Right atrium auricular region (tissue), 2 donors: ENCODE results near the gene CSMD2. TPM values are rescaled to one million over a fixed set of nuclear protein-coding genes. Genes with fewer than 3 reads are reported as not detected.

ENCODE experiments used
- DNase-seq: peaks from one replicate; pipeline ENCODE4 v3.0.0-alpha.2; 2019; ENCODE audit warnings: low spot score
- H3K27ac ChIP-seq, 2 donors: fragments of 200-600 bp; sonication (generic); 1 replicate in 1 of 2; 2 replicates in 1 of 2; pipeline ENCODE4 v1.5.1; 2016 to 2019
- H3K27me3 ChIP-seq, 2 donors: fragments of 200-600 bp; sonication (generic); one replicate each; pipeline versions ENCODE4 v1.5.1 to v1.6.0; 2017 to 2019
- H3K36me3 ChIP-seq: fragments of 200-600 bp; sonication (generic); one replicate; pipeline ENCODE4 v1.5.1; 2016
- H3K4me1 ChIP-seq, 2 donors: fragments of 200-600 bp; sonication (generic); one replicate each; pipeline versions ENCODE4 v1.5.1 to v1.6.0; 2017 to 2019
- H3K4me3 ChIP-seq, 2 donors: fragments of 200-600 bp; sonication (generic); 1 replicate in 1 of 2; 2 replicates in 1 of 2; pipeline ENCODE4 v1.5.1; 2017 to 2019; ENCODE audit warnings: mild to moderate bottlenecking in 1 of 2, moderate library complexity in 1 of 2
- H3K9me3 ChIP-seq, 2 donors: fragments of 200-600 bp; sonication (generic); one replicate each; pipeline ENCODE4 v1.5.1; 2019
- total RNA-seq, 2 donors: library from RNA; depleted of rRNA; stranded (reverse); fragments of >200 nt; gene quantifications; one replicate each; pipeline ENCODE4 v1.1.0, GENCODE V29; 2016
- TF ChIP-seq, protein P1 (sequence below), 2 donors: fragments of 200-600 bp; sonication (generic); IDR thresholded peaks; one replicate each; pipeline ENCODE4 v1.5.1; 2019; ENCODE audit warnings: antibody characterized with exemption in 2 of 2

Gene CSMD2
- total RNA-seq, 2 donors from 2014 or later, result 0.39 to 0.44 TPM

DNA sequence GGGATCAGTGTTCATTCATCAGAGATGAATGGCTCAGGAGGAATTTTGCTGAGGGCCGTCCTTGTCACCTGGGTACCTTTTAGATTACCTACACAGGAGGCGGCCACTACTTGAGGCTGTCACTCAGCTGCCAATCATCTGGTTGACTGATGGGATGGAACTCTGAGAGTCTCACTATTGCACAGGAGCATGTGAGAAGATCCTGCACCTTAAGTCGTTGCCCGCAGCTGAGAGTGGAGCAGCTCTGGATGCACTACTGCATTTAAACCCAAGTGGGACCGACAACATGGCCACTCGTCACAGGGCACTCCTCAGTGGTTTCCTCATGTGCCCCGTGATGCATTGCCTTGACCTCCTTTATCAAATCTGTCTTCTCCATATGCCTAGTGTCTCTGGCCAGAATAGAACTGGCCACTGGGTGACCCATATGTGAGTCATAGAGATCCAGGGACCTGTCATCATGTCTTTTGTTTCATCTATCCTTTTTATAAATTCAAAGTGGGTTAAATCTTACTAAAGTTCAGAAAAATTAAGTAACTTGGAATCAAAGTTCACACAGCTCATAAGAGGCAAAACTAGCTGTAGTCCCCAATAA lies 527.1 kb downstream of the CSMD2 start:
- no peaks in the 10 kb centered on the region for H3K36me3 ChIP-seq
- H3K4me1 ChIP-seq, result peaks cover 0 to 10% of the 10 kb centered on the region in 2 donors
- H3K27me3 ChIP-seq, result no peaks in the 10 kb centered on the region
- H3K4me3 ChIP-seq, result no peak overlapping the region
- DNase-seq, result no peak
- TF ChIP-seq, protein P1, sequence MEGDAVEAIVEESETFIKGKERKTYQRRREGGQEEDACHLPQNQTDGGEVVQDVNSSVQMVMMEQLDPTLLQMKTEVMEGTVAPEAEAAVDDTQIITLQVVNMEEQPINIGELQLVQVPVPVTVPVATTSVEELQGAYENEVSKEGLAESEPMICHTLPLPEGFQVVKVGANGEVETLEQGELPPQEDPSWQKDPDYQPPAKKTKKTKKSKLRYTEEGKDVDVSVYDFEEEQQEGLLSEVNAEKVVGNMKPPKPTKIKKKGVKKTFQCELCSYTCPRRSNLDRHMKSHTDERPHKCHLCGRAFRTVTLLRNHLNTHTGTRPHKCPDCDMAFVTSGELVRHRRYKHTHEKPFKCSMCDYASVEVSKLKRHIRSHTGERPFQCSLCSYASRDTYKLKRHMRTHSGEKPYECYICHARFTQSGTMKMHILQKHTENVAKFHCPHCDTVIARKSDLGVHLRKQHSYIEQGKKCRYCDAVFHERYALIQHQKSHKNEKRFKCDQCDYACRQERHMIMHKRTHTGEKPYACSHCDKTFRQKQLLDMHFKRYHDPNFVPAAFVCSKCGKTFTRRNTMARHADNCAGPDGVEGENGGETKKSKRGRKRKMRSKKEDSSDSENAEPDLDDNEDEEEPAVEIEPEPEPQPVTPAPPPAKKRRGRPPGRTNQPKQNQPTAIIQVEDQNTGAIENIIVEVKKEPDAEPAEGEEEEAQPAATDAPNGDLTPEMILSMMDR (IDR thresholded peaks at IDR 0.05), result no peak
- no peaks in the 10 kb centered on the region for H3K9me3 ChIP-seq
- no peak overlapping the region for H3K27ac ChIP-seq

DNA sequence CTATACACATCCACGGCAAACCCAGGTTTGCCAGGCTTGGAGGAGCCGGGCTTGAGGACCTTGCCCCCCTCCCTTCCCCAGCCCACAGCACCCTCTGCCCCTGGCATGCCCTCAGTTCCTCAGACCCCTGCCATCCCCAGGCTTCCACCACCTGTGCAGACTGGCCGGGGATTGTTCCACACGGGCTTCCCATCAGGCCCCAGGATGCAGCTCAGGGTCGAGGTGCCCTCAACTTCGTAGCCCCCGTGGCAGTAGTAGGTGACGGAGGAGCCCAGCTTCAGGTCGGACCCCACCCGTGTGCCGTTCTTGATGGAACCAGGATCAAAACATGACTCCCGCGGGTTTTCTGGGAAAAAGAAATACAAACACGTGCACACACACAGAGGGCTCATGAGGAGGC lies 528.8 kb downstream of the CSMD2 start:
- Histone ChIP-seq H3K4me3 (no peak overlapping the region), H3K27ac (no peak overlapping the region), H3K36me3 (no peaks in the 10 kb centered on the region), H3K9me3 (no peaks in the 10 kb centered on the region), H3K4me1 (peaks cover 0 to 10% of the 10 kb centered on the region in 2 donors), H3K27me3 (no peaks in the 10 kb centered on the region)
- TF ChIP-seq, protein P1 (IDR thresholded peaks at IDR 0.05), result no peak
- no peak for DNase-seq

DNA sequence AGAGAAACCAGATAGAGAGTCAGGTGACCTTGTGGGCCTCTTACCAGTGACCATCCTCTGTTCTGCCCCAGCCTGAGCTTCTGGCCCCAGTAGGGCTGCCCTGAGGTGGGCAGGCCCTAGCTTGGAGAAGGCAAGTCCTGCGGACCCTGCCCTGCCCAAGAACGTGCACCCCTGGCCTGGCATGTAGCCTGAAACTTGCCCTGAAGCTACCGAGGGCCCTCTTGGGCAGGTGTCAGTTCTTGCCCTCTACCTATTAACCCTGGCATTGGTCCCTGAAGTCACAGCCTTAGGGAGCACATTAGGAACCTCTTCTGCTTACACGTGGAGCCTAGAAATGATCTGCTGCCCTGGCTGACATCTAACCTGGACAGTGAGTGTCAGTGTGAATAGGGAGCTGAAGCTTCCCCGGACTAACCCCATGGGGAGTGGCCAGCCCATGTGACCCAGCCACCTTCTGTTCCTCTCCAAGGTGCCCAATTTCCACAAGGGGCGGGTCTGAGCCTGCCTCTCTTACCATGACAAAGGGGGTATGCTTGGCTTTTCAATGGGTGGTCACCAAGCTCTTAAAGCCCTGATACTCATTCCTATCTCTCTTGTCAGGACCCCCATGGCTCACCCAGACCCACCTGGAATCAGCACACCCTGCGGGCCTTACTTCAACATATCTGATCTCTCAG lies 529.6 kb downstream of the CSMD2 start:
- H3K9me3 ChIP-seq, result no peaks in the 10 kb centered on the region
- H3K27ac ChIP-seq, result no peak overlapping the region
- no peak overlapping the region for H3K4me3 ChIP-seq
- H3K4me1 ChIP-seq, result peaks cover 0 to 10% of the 10 kb centered on the region in 2 donors
- TF ChIP-seq, protein P1 (IDR thresholded peaks at IDR 0.05), result no peak
- no peaks in the 10 kb centered on the region for H3K27me3 ChIP-seq
- no peaks in the 10 kb centered on the region for H3K36me3 ChIP-seq
- no peak for DNase-seq

DNA sequence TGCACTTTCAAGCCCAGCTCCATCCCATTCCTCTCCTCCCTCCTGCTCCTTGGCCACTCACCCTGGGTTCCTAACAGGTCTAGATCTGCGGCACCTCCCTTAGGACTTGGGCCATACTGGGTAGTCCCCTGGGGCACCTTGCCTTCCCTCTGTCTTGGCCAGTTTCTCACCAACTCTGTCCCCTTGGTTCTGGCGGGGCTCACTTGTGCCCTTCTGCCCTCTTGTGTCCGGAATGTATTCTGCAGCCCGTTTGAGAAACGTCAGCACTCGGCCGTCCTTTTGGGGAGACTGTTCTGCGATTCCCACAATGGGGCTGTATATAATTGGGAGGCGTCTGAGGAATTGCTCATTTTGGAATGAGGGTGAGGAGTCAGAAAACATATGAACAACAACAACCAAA lies 530.2 kb downstream of the CSMD2 start:
- TF ChIP-seq, protein P1 (IDR thresholded peaks at IDR 0.05), result peak; percentile 37 to 77
- DNase-seq, result no peak

DNA sequence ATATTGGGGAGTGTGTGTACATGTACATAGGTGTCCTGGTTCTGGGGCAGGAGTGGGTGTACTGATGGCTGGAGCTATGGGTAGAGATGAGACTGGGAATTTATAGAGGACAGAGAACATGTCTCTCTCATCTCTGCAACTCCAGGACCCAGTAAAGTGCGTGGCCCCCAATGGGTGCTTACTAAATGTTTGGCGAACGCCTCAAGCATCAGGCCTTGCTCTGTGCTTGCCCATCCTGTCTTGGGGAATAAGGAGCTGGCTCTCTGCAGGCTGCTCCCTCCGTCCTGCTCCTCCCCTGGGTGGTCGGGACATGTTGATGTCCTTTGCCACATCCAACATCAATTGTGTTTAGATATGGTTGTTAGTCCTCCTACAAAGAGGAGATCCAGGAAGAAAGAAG lies 530.9 kb downstream of the CSMD2 start:
- H3K27ac ChIP-seq, result no peak overlapping the region
- no peaks in the 10 kb centered on the region for H3K9me3 ChIP-seq
- H3K4me1 ChIP-seq, result peaks cover 0 to 10% of the 10 kb centered on the region in 2 donors
- no peaks in the 10 kb centered on the region for H3K36me3 ChIP-seq
- TF ChIP-seq, protein P1 (IDR thresholded peaks at IDR 0.05), result no peak
- DNase-seq, result no peak
- H3K4me3 ChIP-seq, result no peak overlapping the region
- no peaks in the 10 kb centered on the region for H3K27me3 ChIP-seq

More for the DNA sequence above, 530.2 kb downstream of the CSMD2 start:
- Histone ChIP-seq H3K27ac (no peak overlapping the region), H3K4me1 (peaks cover 0 to 10% of the 10 kb centered on the region in 2 donors), H3K27me3 (no peaks in the 10 kb centered on the region), H3K4me3 (no peak overlapping the region), H3K9me3 (no peaks in the 10 kb centered on the region), H3K36me3 (no peaks in the 10 kb centered on the region)
